Stimulated activated CD4-positive, alpha-beta T cell treated with anti-CD3 and anti-CD28 coated beads, Interleukin-1b, Interleukin-23, amount 100 ng/mL, for 24 hours (primary cell): ENCODE data around the gene GGT7.
"Not testable (repeated sequence)": the region's sequence is repeated elsewhere in the genome, so short reads cannot be mapped to it uniquely, and the experiment has no call there.

ENCODE experiments used
- DNase-seq, 4 experiments: peaks; one replicate each; pipeline ENCODE4 v3.0.0-alpha.2; 2020; ENCODE audit warnings: low read depth in 4 of 4, low spot score in 1 of 4

Gene GGT7

DNA sequence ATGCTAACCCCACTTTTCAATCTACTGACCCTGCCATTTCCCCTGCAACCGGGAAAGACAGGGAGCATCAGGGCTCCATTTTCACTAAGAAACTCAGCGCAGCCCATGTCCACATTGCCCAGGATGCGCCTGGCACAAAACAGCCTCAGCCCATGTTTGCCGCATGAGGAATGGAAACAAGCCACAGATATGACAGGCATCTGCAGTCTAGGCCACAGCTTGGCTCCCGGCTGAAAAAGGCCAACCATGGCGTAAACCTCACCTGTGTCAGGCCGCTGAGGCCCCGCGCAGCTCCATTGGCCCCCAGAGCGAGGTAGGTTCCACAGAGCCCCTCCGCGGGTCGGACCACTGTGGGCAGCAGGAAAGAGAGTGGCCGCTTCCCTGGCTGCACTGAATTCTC, 21.7 kb downstream of the GGT7 start:
- DNase-seq = no peak

- no peak for DNase-seq
Observed at GRCh38 chr20:34849778-34850177, 22.9 kb downstream of the GGT7 start.

DNA sequence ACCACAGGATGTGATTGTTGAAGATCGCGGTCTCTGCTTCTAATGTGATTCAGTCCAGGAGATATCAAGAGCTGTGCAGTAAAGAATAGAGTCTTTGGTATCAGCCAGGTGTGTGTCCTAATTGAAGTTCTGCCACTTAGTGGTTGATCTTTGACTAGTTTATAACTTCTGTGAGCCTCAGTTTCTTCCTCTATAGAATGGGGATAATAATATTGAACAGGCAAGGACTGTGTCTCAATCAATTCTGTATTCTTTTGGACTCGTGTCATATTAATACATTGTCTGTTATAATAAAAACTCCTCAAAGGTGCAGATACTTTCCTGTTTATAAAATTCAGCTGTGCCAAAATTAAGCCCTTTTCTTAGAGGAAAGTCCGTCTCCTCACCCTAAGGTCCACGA, 24.1 kb downstream of the GGT7 start:
- no peak for DNase-seq

DNA sequence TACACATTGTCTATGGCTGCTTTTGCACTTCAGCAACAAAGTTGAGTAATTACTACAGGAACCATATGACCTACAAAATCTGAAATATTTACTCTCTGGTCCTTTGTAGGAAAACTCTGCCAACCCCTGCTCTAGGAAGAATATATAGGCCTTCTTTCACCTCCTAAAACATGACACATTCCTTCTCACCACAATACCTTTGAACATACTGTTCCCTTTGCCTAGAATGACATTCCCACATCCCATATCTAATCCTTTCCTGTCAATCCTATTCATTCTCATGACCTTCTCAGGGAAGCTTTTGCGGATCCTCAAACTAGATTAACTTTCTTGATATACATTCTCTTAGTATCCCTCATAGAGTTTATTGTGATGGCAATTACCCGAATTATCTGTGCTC, 29.2 kb downstream of the GGT7 start:
- no peak for DNase-seq

- no peak for DNase-seq
Observed at GRCh38 chr20:34842143-34842542, 30.5 kb downstream of the GGT7 start.

- DNase-seq = no peak
Observed at GRCh38 chr20:34834459-34834893, 38.2 kb downstream of the GGT7 start.

- no peak for DNase-seq
Observed at GRCh38 chr20:34831936-34832335, 40.7 kb downstream of the GGT7 start.

- DNase-seq = no peak
Observed at GRCh38 chr20:34829191-34829590, 43.5 kb downstream of the GGT7 start.

DNA sequence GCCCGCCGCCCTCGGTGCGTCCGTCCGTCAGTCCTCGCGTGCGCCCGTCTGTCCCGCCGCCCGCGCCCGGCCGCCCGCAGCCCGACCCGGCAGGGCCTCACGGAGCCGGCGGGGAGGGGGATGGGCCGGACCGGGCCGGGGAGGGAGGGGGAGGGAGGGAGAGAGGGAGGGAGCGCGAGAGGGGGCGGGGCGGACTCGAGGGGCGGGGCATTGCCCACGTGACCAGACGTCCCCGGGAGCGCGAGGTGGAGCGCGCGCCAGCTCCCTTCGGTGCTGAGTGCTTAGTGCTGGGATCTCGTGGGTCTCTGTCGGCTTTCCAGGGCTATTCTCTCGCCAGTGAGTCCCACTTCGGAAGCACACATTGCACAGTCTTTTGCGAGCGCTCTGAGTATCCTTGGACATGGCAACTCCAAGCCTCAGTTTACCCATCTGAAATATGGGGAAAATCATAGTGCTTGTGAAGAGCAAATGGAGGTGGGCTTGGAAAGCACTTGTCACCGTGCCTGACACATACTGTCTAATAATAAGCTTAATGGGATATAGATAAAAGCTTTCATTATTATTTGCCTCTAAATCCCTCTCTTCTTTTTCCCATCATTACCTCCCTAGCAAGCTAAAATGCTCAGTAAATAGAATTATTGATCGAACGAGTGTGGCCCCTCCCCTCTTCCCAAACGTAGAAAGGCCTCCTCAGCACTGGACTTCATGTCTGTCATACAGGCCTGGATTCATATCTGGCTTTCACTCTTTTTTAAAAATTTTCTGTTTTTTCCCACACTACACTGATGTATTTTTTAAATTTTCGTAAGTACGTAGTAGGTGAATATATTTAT, 46.9 kb downstream of the GGT7 start, which contains the start of gene NCOA6:
TSS of gene NCOA6 (minus strand) at position 122 of the 833 bp plus-strand sequence. CDS start 43,296 bp downstream, outside the sequence.
- peak; percentile 75 to 88 (median 83) for DNase-seq

- peak; percentile 26 to 54 (median 38) for DNase-seq
Observed at GRCh38 chr20:34824806-34825529, 47.7 kb downstream of the GGT7 start.

DNA sequence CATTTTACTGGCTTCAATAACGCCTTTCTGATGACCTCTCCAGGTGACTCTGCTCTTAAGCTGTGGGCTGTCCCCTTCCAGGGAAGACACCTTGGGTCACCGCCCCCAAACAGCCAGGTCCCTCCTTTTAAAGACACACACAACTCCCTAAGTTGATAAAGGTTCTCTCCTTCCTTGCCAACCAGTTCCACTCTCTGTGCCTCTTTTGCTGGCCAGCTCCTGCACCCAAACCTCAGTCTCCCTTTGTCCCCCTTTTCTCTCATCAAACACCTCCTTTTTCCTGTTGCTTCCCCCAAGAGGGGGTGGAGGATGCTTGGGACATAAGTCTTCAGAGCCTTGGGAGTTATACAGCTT, 48.2 kb downstream of the GGT7 start:
- peak; percentile 40 to 73 (median 50) for DNase-seq

GRCh38 chr20:34824026-34824425, 48.6 kb downstream of the GGT7 start:
- no peak for DNase-seq

DNA sequence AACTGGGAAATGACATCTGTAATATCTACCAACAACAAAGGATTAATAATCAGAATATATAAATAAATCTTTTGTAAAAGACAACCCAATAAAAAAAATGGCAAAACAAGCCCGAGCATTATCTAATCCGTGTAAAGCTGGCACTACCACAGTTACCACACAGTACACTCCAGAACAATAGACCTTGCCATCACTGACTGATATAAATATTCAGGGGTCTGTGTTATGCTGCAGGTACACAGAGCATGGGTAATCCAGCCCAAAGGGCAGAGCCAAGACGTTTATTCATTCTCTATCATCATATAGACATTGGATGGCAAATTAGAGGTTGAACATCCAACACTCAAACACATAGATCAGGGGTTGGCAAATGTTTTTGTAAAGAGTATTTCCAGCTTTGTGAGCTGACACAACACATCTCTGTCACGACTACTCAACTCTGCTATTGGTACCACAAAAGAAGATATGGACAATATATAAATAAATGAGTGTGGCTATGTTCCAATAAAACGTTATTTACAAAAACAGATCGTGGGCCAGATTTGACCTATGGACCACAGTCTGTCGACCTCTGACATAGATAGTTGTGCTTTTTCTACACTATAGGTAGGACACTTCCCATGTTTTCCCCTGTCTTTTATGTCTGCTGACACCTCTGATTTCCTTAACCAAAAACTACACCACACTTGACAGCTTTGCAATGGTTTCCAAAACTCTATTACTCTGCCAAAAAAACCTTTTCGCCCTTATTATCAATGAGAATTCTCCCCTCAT, 51.7 kb downstream of the GGT7 start:
- no peak for DNase-seq

DNA sequence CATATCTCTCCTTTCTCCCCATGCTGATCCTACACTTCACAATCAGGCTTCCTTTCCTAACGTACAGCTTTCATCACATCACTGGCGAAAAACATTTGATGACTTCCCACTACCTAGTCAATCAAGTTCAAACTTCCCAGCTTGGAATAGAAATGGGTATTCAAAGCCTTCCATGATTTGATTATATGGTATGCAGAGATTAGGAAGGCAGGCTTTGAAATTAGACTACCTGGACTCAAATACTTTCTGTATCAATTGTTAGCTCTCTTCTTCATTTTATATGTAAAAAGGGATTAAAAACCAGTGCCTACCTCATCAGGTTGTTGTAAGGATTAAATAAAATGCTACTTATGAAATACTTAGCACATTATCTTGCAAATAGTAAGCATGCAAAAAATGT, 54.9 kb downstream of the GGT7 start:
- DNase-seq = no peak

DNA sequence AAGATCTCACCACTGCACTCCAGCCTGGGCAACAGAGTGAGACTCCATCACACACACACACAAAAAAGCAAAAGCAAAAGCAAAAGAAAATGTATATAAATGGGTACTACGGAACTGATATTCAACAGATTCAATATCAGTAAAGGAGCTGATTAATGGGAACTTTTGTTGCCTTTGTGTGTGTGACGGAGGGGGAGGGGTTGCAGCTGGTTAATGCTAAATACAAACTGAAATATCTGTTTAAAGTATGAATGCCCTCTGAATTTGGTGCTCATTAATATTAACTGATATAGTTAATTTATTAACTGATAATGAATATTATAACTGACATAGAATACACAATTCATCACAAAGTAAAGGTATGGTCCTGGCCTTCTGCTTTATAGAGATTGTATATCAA, 55.6 kb downstream of the GGT7 start:
- no peak for DNase-seq

DNA sequence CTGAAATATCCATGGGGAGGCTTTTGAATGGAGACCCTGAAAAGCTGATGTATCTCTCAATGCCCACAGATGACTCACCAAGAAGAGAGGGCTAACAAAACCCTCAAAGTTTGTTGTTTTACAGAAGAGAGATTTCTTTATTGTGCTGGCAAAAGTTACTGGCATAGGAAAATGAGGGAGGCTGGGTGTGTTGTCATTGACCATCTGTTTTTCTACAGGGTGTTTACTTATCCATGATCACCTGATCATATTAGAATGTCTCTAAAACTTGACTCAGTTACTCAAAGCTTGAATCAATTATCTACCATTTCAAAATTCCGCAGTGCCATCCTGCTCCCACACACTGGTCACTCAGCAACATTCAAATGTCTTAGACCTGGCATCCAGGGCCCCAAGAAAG, 57.0 kb downstream of the GGT7 start:
- no peak for DNase-seq

GRCh38 chr20:34808583-34808982, 64.1 kb downstream of the GGT7 start:
- no peak for DNase-seq

- DNase-seq = not testable (repeated sequence)
Observed at GRCh38 chr20:34807944-34808465, 64.7 kb downstream of the GGT7 start.

GRCh38 chr20:34806255-34806654, 66.4 kb downstream of the GGT7 start:
- DNase-seq = no peak

DNA sequence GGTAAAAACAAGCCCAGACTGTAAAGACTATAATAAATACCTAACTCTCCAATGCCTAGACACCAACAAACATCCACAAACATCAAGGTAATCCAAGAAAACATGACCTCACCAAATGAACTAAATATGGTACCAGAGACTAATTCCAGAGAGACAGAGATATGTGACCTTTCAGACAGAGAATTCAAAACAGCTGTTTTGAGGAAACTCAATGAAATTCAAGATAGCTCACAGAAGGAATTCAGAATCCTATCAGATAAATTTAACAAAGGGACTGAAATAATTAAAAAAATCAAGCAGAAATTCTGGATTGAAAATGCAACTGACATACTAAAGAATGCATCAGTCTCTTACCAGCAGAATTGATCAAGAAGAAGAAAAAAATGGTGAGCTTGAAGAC, 73.8 kb downstream of the GGT7 start:
- no peak for DNase-seq

DNA sequence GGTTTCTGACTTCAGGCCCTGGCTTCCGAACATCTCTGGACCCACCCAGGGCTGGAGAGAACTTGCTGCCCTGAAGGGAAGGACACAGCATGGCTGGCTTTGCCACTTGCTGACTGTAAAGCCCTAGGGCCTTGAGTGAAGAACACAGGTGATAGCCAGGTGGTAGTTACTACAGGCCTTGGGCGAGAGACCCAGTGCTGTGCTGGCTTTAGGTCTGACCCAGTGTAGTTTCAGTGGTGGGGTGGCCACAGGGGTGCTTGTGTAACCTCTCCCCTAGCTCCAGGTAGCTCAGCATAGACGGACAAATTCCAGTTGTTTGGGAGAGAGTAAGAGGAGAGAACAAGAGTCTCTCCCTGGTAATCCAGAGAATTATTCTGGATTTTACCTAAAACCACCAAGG, 74.3 kb downstream of the GGT7 start:
- DNase-seq = no peak
